Suprapubic skin (tissue), 4 donors: Measurements from ENCODE around the gene NPIPA8.
"Not testable (repeated sequence)": the region's sequence is repeated elsewhere in the genome, so short reads cannot be mapped to it uniquely, and the experiment has no call there.

Source experiments
- CTCF ChIP-seq, 2 donors: fragments of 200-600 bp in 1 of 2; fragments of 450-650 bp in 1 of 2; sonication (generic) in 1 of 2; IDR thresholded peaks; one replicate each; pipeline ENCODE4 v1.5.1; 2016 to 2019; ENCODE audit warnings: antibody characterized with exemption in 2 of 2, mild to moderate bottlenecking in 1 of 2, moderate library complexity in 1 of 2
- EP300 ChIP-seq: sonication (generic); formaldehyde crosslinking; IDR thresholded peaks from one replicate; pipeline ENCODE4 v1.6.1; 2017; ENCODE audit warnings: antibody characterized with exemption
- POLR2AphosphoS5 ChIP-seq, 3 donors: sonication (generic); formaldehyde crosslinking; IDR thresholded peaks; one replicate each; pipeline ENCODE4 v1.6.1; 2017; ENCODE audit warnings: antibody characterized with exemption in 3 of 3

GRCh38 chr16:18303059-18303706, 33.4 kb downstream of the NPIPA8 start:
- not testable (repeated sequence) for TF ChIP-seq CTCF (IDR thresholded peaks at IDR 0.05); EP300; POLR2AphosphoS5 (IDR thresholded peaks at IDR 0.05)
